CD8-positive, alpha-beta memory T cell (primary cell): ENCODE data around the gene FAF1. TPM values are rescaled to one million over a fixed set of nuclear protein-coding genes. Genes with fewer than 3 reads are reported as not detected.
"Not testable (repeated sequence)": the region's sequence is repeated elsewhere in the genome, so short reads cannot be mapped to it uniquely, and the experiment has no call there.

ENCODE experiments used
- CTCF ChIA-PET: fragments of 350-600 bp; sonication (Branson Sonifier 250); formaldehyde crosslinking; loops from one replicate; lab custom pipeline; 2021; ENCODE audit warnings: antibody characterized with exemption; lab: Charles Lee
- POLR2A ChIA-PET: fragments of 350-600 bp; sonication (Branson Sonifier 250); formaldehyde crosslinking; loops from one replicate; lab custom pipeline; 2021; ENCODE audit warnings: antibody characterized with exemption; lab: Charles Lee
- DNase-seq, 5 donors: peaks; one replicate each; pipeline versions ENCODE4 v3.0.0 to v3.0.0-alpha.2; 2020 to 2022; ENCODE audit warnings: mixed read lengths in 1 of 5
- H3K27ac ChIP-seq: one replicate; pipeline ENCODE4 v1.7.0; 2013; ENCODE audit warnings: low read depth, mild to moderate bottlenecking, low read length, moderate library complexity
- H3K27me3 ChIP-seq: 2 replicates; pipeline ENCODE4 v1.7.0; 2013; ENCODE audit warnings: low read length, mild to moderate bottlenecking; ENCODE audit not compliant: insufficient read depth, poor library complexity, severe bottlenecking
- H3K36me3 ChIP-seq: 2 replicates; pipeline ENCODE4 v1.7.0; 2013; ENCODE audit warnings: mild to moderate bottlenecking, low read length, moderate library complexity; ENCODE audit not compliant: insufficient read depth
- H3K4me1 ChIP-seq: 2 replicates; pipeline ENCODE4 v1.7.0; 2013; ENCODE audit warnings: mild to moderate bottlenecking, low read length, moderate library complexity; ENCODE audit not compliant: insufficient read depth
- H3K4me3 ChIP-seq: 2 replicates; pipeline ENCODE4 v1.7.0; 2013; ENCODE audit warnings: mild to moderate bottlenecking, low read length
- H3K9me3 ChIP-seq: 2 replicates; pipeline ENCODE4 v1.7.0; 2013; ENCODE audit warnings: mild to moderate bottlenecking, low read length
- H3K27ac Mint-ChIP-seq, 8 donors: one replicate each; pipeline ENCODE4 v1.8.0; 2020 to 2021; ENCODE audit warnings: mixed read lengths in 8 of 8, mild to moderate bottlenecking in 6 of 8, inconsistent platforms in 3 of 8, moderate library complexity in 3 of 8
- H3K27me3 Mint-ChIP-seq, 2 donors: one replicate each; pipeline ENCODE4 v1.8.0; 2020 to 2021; ENCODE audit warnings: mixed read lengths in 2 of 2, mild to moderate bottlenecking in 1 of 2, moderate library complexity in 1 of 2
- H3K36me3 Mint-ChIP-seq, 3 donors: one replicate each; pipeline ENCODE4 v1.8.0; 2020 to 2021; ENCODE audit warnings: mixed read lengths in 3 of 3, inconsistent platforms in 1 of 3, mild to moderate bottlenecking in 1 of 3
- H3K4me1 Mint-ChIP-seq, 3 donors: one replicate each; pipeline ENCODE4 v1.8.0; 2020 to 2021; ENCODE audit warnings: mixed read lengths in 3 of 3, inconsistent platforms in 1 of 3, mild to moderate bottlenecking in 1 of 3
- H3K4me3 Mint-ChIP-seq, 7 donors: one replicate each; pipeline ENCODE4 v1.8.0; 2020 to 2021; ENCODE audit warnings: mixed read lengths in 7 of 7, mild to moderate bottlenecking in 6 of 7, moderate library complexity in 4 of 7, inconsistent platforms in 2 of 7
- H3K9me3 Mint-ChIP-seq, 5 donors: one replicate each; pipeline ENCODE4 v1.8.0; 2020 to 2022; ENCODE audit warnings: mixed read lengths in 5 of 5, mild to moderate bottlenecking in 3 of 5, moderate library complexity in 2 of 5, inconsistent platforms in 1 of 5
- polyA plus RNA-seq: library from polyadenylated mRNA; unstranded; fragments of 300-500 nt; fragmentation: Illumina TruSeq; gene quantifications from one replicate; pipeline ENCODE4 v1.2.3, GENCODE V29; 2021
- total RNA-seq, 2 experiments: library from RNA; stranded (reverse); gene quantifications; one replicate each; pipeline ENCODE4 v1.2.3, GENCODE V29; 2021

Gene FAF1
- total and polyA plus RNA-seq, 3 experiments from 2014 or later = 66.4 to 87.1 (median 78.2) TPM

- Mint-ChIP-seq H3K27me3 (no peaks in the 10 kb centered on the region), H3K4me3 (no peak overlapping the region), H3K36me3 (peaks cover 0 to 30% (median 13%) of the 10 kb centered on the region in 3 donors), H3K9me3 (no peaks in the 10 kb centered on the region), H3K27ac (peak overlapping the region in 1 of 8 donors; percentile 49), H3K4me1 (peaks cover 15 to 36% (median 35%) of the 10 kb centered on the region in 3 donors)
- Histone ChIP-seq H3K27me3 (no peaks in the 10 kb centered on the region), H3K27ac (no peak overlapping the region), H3K4me1 (no peaks in the 10 kb centered on the region), H3K9me3 (no peaks in the 10 kb centered on the region), H3K36me3 (no peaks in the 10 kb centered on the region), H3K4me3 (no peak overlapping the region)
- POLR2A ChIA-PET = no interaction called here
- no peak for DNase-seq
- CTCF ChIA-PET = no interaction called here
Measured at GRCh38 chr1:50779801-50780200, 180.3 kb downstream of the FAF1 start.

GRCh38 chr1:50775740-50776139, 184.3 kb downstream of the FAF1 start:
- CTCF ChIA-PET = interaction anchor here (1.2 to 3.4 kb wide), 3 partner anchors 285 to 418 kb away, joined by 3 to 39 read pairs (median 13); no protein-coding TSS in a partner anchor

DNA sequence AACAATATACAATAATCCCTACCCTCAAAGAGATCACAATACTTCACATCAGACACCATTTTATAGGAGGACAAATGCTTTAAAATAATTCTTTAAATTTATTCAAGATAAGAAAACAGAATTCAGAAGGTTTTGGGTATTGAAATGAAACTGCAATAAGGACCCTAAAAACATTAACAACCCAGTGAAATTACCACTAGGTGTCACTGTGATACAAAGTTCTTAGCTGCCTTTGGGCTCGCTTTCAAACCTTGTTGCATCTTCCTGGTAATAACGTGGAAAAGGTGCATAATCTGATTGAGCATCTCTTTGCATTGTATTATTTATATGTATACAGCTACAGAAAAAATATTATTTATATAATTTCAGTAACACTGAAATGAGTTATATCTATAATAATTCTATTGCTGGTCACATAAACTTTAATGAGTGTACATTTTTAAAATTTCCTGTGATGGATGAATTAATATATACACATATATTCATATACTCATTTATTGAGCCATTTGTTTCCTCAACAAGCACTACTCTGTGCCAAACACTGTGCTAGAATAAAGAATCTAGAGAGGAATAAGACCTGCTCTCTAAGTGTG, 185.2 kb downstream of the FAF1 start:
- Mint-ChIP-seq H3K4me3 (no peak overlapping the region), H3K27ac (no peak overlapping the region), H3K9me3 (no peaks in the 10 kb centered on the region), H3K36me3 (peaks cover 0 to 20% (median 8%) of the 10 kb centered on the region in 3 donors), H3K27me3 (no peaks in the 10 kb centered on the region), H3K4me1 (peaks cover 2 to 20% (median 18%) of the 10 kb centered on the region in 3 donors)
- H3K36me3 ChIP-seq = no peaks in the 10 kb centered on the region
- H3K27ac ChIP-seq = no peak overlapping the region
- POLR2A ChIA-PET = no interaction called here
- CTCF ChIA-PET = interaction anchor here (0.7 to 3.4 kb wide), 10 partner anchors 8 to 419 kb away, joined by 3 to 39 read pairs (median 3); no protein-coding TSS in a partner anchor
- H3K4me3 ChIP-seq = no peak overlapping the region
- H3K9me3 ChIP-seq = no peaks in the 10 kb centered on the region
- DNase-seq = peak in 2 of 5 donors; percentile 19 to 24
- H3K4me1 ChIP-seq = no peaks in the 10 kb centered on the region
- H3K27me3 ChIP-seq = no peaks in the 10 kb centered on the region

More at GRCh38 chr1:50775740-50776139, 184.3 kb downstream of the FAF1 start:
- no peaks in the 10 kb centered on the region for H3K9me3 Mint-ChIP-seq
- Histone ChIP-seq H3K4me1 (no peaks in the 10 kb centered on the region), H3K36me3 (no peaks in the 10 kb centered on the region), H3K27ac (no peak overlapping the region), H3K4me3 (no peak overlapping the region), H3K9me3 (no peaks in the 10 kb centered on the region), H3K27me3 (no peaks in the 10 kb centered on the region)
- H3K4me3 Mint-ChIP-seq = no peak overlapping the region
- peaks cover 0 to 29% (median 13%) of the 10 kb centered on the region in 3 donors for H3K36me3 Mint-ChIP-seq
- DNase-seq = no peak
- peaks cover 6 to 20% (median 17%) of the 10 kb centered on the region in 3 donors for H3K4me1 Mint-ChIP-seq
- H3K27me3 Mint-ChIP-seq = no peaks in the 10 kb centered on the region
- POLR2A ChIA-PET = no interaction called here
- H3K27ac Mint-ChIP-seq = no peak overlapping the region

DNA sequence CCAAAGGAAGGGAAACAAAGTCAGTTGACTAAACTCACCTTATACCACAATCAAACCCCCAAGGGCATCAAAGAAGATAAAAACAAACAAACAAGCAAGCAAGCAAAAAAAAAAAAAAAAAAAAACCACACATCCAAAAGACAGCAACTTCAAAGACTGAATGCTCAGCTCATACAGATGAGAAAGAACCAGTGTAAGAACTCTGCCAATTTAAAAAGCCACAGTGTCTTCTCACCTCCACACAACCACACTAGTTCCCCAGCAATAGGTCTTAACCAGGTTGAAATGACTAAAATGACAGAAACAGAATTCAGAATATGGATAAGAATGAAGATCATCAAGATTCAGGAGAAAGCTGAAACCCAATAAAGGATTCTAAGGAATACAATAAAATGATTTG, 193.4 kb downstream of the FAF1 start:
- no peaks in the 10 kb centered on the region for H3K4me1 ChIP-seq
- ChIA-PET POLR2A (no interaction called here), CTCF (interaction anchor here (1.4 kb wide), 1 partner anchor 8 kb away, joined by 3 read pairs; no protein-coding TSS in a partner anchor)
- H3K27me3 ChIP-seq = no peaks in the 10 kb centered on the region
- H3K9me3 Mint-ChIP-seq = peaks cover 0 to 4% (median 0%) of the 10 kb centered on the region in 5 donors
- no peaks in the 10 kb centered on the region for H3K27me3 Mint-ChIP-seq
- no peaks in the 10 kb centered on the region for H3K9me3 ChIP-seq
- peaks cover 7 to 23% (median 12%) of the 10 kb centered on the region in 3 donors for H3K36me3 Mint-ChIP-seq
- no peak overlapping the region for H3K4me3 ChIP-seq
- DNase-seq = peak in 1 of 5 donors; percentile 2
- H3K27ac ChIP-seq = no peak overlapping the region
- H3K27ac Mint-ChIP-seq = peak overlapping the region in 3 of 8 donors; percentile 8 to 80 (median 29)
- peaks cover 35 to 50% (median 43%) of the 10 kb centered on the region in 3 donors for H3K4me1 Mint-ChIP-seq
- H3K36me3 ChIP-seq = no peaks in the 10 kb centered on the region
- peak overlapping the region in 1 of 7 donors; percentile 5 for H3K4me3 Mint-ChIP-seq

GRCh38 chr1:50756543-50756942, 203.5 kb downstream of the FAF1 start:
- DNase-seq, H3K27me3 Mint-ChIP-seq, H3K9me3 ChIP-seq, POLR2A ChIA-PET, H3K36me3 ChIP-seq, H3K4me1 ChIP-seq, CTCF ChIA-PET, H3K27me3 ChIP-seq, H3K4me3 Mint-ChIP-seq, H3K4me3 ChIP-seq, H3K27ac ChIP-seq, H3K4me1 Mint-ChIP-seq: not testable (repeated sequence)
- Mint-ChIP-seq H3K9me3 (peaks cover 8 to 23% (median 14%) of the 10 kb centered on the region in 5 donors), H3K27ac (peak overlapping the region in 1 of 8 donors; percentile 12), H3K36me3 (peaks cover 11 to 45% (median 41%) of the 10 kb centered on the region in 3 donors)

- H3K27me3 ChIP-seq, H3K4me1 Mint-ChIP-seq, H3K36me3 ChIP-seq, H3K9me3 ChIP-seq, H3K4me3 ChIP-seq, H3K27ac Mint-ChIP-seq, H3K27ac ChIP-seq, H3K4me1 ChIP-seq, DNase-seq, H3K27me3 Mint-ChIP-seq, H3K4me3 Mint-ChIP-seq, CTCF ChIA-PET, POLR2A ChIA-PET: not testable (repeated sequence)
- H3K36me3 Mint-ChIP-seq = peaks cover 11 to 37% (median 32%) of the 10 kb centered on the region in 3 donors
- peaks cover 6 to 18% (median 10%) of the 10 kb centered on the region in 5 donors for H3K9me3 Mint-ChIP-seq
Measured at GRCh38 chr1:50754764-50755163, 205.3 kb downstream of the FAF1 start.

DNA sequence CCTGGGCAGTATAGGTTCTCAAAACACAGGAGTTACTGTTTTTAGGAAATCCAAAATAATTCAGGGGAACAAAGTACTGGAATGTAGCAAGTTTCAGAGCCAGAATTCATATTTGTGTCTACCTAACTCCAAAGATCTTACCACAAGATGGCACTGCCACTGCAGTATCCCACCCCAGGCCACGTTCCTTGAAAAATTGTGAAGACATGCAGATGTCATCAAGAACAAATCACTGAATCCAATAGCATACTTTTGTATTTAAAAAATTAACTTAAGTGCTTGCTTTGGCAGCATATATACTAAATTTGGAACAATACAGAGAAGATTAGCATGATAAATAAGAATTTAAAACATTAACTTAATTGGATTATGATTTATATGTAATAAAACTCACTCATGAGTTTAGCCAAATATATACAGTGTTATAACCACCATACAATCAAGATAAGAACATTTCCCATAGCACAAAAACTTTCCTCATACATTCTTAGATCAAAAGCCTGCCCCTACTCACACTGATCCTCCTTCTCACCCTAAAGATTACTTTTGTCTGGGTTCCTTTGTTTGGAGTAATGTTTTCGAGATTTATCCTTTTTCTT, 209.9 kb downstream of the FAF1 start:
- peaks cover 4 to 34% (median 7%) of the 10 kb centered on the region in 3 donors for H3K36me3 Mint-ChIP-seq
- CTCF ChIA-PET = no interaction called here
- Histone ChIP-seq H3K27me3 (no peaks in the 10 kb centered on the region), H3K36me3 (no peaks in the 10 kb centered on the region), H3K4me3 (no peak overlapping the region), H3K9me3 (no peaks in the 10 kb centered on the region), H3K4me1 (no peaks in the 10 kb centered on the region), H3K27ac (no peak overlapping the region)
- H3K27me3 Mint-ChIP-seq = peaks cover 0 to 3% of the 10 kb centered on the region in 2 donors
- no peak overlapping the region for H3K4me3 Mint-ChIP-seq
- POLR2A ChIA-PET = no interaction called here
- no peaks in the 10 kb centered on the region for H3K4me1 Mint-ChIP-seq
- DNase-seq = no peak
- H3K9me3 Mint-ChIP-seq = peaks cover 0 to 3% (median 0%) of the 10 kb centered on the region in 5 donors
- H3K27ac Mint-ChIP-seq = peak overlapping the region in 1 of 8 donors; percentile 10

- Mint-ChIP-seq H3K36me3 (peaks cover 0 to 40% (median 5%) of the 10 kb centered on the region in 3 donors), H3K4me1 (peaks cover 0 to 2% (median 0%) of the 10 kb centered on the region in 3 donors), H3K4me3 (no peak overlapping the region), H3K9me3 (no peaks in the 10 kb centered on the region), H3K27ac (peak overlapping the region in 1 of 8 donors; percentile 10), H3K27me3 (peaks cover 0 to 3% of the 10 kb centered on the region in 2 donors)
- Histone ChIP-seq H3K9me3 (no peaks in the 10 kb centered on the region), H3K4me3 (no peak overlapping the region), H3K27ac (no peak overlapping the region), H3K4me1 (no peaks in the 10 kb centered on the region), H3K36me3 (no peaks in the 10 kb centered on the region), H3K27me3 (no peaks in the 10 kb centered on the region)
- ChIA-PET CTCF (no interaction called here), POLR2A (no interaction called here)
- no peak for DNase-seq
Measured at GRCh38 chr1:50747394-50747793, 212.7 kb downstream of the FAF1 start.
